ENCODE results near the gene ZFX.

DNA sequence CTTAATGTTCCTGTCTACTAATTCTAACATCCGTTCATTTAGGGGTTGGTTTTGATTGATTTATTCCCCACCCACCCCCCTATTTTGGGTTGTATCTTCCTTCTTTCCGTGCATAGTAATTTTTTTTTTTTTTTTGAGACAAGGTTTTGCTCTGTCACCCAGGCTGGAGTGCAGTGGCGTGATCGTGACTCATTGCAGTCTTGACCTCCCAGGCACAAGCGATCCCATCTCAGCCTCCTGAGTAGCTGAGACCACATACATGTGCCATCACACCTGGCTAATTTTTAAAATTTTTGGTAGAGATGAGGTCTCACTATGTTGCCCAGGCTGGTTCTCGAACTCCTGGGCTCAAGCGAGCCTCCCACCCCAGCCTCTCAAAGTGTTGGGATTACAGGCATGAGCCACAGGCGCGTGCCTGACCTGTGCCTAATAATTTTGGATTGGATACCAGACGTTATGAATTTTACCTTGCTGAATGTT is 79.9 kb downstream of the ZFX start:
- TF ChIP-seq, protein P1, sequence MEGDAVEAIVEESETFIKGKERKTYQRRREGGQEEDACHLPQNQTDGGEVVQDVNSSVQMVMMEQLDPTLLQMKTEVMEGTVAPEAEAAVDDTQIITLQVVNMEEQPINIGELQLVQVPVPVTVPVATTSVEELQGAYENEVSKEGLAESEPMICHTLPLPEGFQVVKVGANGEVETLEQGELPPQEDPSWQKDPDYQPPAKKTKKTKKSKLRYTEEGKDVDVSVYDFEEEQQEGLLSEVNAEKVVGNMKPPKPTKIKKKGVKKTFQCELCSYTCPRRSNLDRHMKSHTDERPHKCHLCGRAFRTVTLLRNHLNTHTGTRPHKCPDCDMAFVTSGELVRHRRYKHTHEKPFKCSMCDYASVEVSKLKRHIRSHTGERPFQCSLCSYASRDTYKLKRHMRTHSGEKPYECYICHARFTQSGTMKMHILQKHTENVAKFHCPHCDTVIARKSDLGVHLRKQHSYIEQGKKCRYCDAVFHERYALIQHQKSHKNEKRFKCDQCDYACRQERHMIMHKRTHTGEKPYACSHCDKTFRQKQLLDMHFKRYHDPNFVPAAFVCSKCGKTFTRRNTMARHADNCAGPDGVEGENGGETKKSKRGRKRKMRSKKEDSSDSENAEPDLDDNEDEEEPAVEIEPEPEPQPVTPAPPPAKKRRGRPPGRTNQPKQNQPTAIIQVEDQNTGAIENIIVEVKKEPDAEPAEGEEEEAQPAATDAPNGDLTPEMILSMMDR (conservative IDR thresholded peaks at IDR 0.05; ENCODE audit: low read length): no peak
- TF ChIP-seq EZH2phosphoT487 (IDR thresholded peaks at IDR 0.05; ENCODE audit: borderline replicate concordance): no peak

Data from Loucy (cell line).